Mesenchymal stem cell (in vitro differentiated cells and primary cell): Measurements from ENCODE around the gene FOXP1.
A peak's percentile ranks its signal among the peaks of the same experiment; 100 is the strongest.

Experiments used
- DNase-seq: peaks from one replicate; pipeline ENCODE4 v3.0.0-alpha.2; 2013
- H2AFZ ChIP-seq: one replicate; pipeline ENCODE4 v1.6.1; 2013; ENCODE audit warnings: low read depth, mild to moderate bottlenecking, control low read depth, inconsistent platforms, low read length, moderate library complexity
- H2AK5ac ChIP-seq: 2 replicates; pipeline ENCODE4 v1.6.1; 2013; ENCODE audit warnings: low read length, moderate library complexity, mild to moderate bottlenecking, inconsistent platforms; ENCODE audit not compliant: severe bottlenecking
- H2BK120ac ChIP-seq: one replicate; pipeline ENCODE4 v1.6.1; 2013; ENCODE audit warnings: low read depth, mild to moderate bottlenecking, inconsistent platforms, low read length, moderate library complexity
- H2BK12ac ChIP-seq, 2 experiments: one replicate each; pipeline ENCODE4 v1.6.1; 2013; ENCODE audit warnings: inconsistent platforms in 2 of 2, low read length in 2 of 2, mild to moderate bottlenecking in 2 of 2, moderate library complexity in 2 of 2, control low read depth in 1 of 2
- H2BK15ac ChIP-seq: one replicate; pipeline ENCODE4 v1.6.1; 2013; ENCODE audit warnings: mild to moderate bottlenecking, low read depth, inconsistent platforms; ENCODE audit not compliant: poor library complexity, severe bottlenecking
- H2BK5ac ChIP-seq: 2 replicates; pipeline ENCODE4 v1.6.1; 2013; ENCODE audit warnings: low read depth, mild to moderate bottlenecking, low read length, control low read depth, inconsistent platforms; ENCODE audit not compliant: poor library complexity, severe bottlenecking
- H3K14ac ChIP-seq, 2 experiments: one replicate each; pipeline ENCODE4 v1.6.1; 2013; ENCODE audit warnings: inconsistent platforms in 2 of 2, low read length in 2 of 2, control low read depth in 1 of 2, mild to moderate bottlenecking in 1 of 2, moderate library complexity in 1 of 2
- H3K18ac ChIP-seq, 2 experiments: one replicate each; pipeline ENCODE4 v1.6.1; 2013; ENCODE audit warnings: inconsistent platforms in 2 of 2, low read length in 2 of 2, control low read depth in 1 of 2, low read depth in 1 of 2, mild to moderate bottlenecking in 1 of 2
- H3K23ac ChIP-seq, 2 experiments: one replicate each; pipeline ENCODE4 v1.6.1; 2013; ENCODE audit warnings: inconsistent platforms in 2 of 2, low read length in 2 of 2, mild to moderate bottlenecking in 2 of 2, moderate library complexity in 2 of 2, control low read depth in 1 of 2
- H3K27ac ChIP-seq: 2 replicates; pipeline ENCODE4 v1.5.1; 2013; ENCODE audit warnings: mild to moderate bottlenecking, moderate library complexity, low read length, control low read depth, inconsistent platforms; ENCODE audit not compliant: poor library complexity, severe bottlenecking
- H3K27me3 ChIP-seq, 2 experiments: 2 replicates each; pipeline versions ENCODE4 v1.6.1 to v1.7.0; 2013; ENCODE audit warnings: low read length in 2 of 2, mild to moderate bottlenecking in 2 of 2, moderate library complexity in 2 of 2, control low read depth in 1 of 2, inconsistent platforms in 1 of 2; ENCODE audit not compliant: control insufficient read depth in 1 of 2, insufficient read depth in 1 of 2
- H3K36me3 ChIP-seq, 2 experiments: 2 replicates each; pipeline versions ENCODE4 v1.6.1 to v1.7.0; 2013; ENCODE audit warnings: low read length in 2 of 2, control low read depth in 1 of 2, inconsistent platforms in 1 of 2, low read depth in 1 of 2, mild to moderate bottlenecking in 1 of 2; ENCODE audit not compliant: insufficient read depth in 2 of 2, control insufficient read depth in 1 of 2
- H3K4ac ChIP-seq, 2 experiments: one replicate each; pipeline ENCODE4 v1.6.1; 2013; ENCODE audit warnings: inconsistent platforms in 2 of 2, low read length in 2 of 2, mild to moderate bottlenecking in 2 of 2, moderate library complexity in 2 of 2, control low read depth in 1 of 2, low read depth in 1 of 2
- H3K4me1 ChIP-seq: 2 replicates; pipeline ENCODE4 v1.6.1; 2013; ENCODE audit warnings: low read depth, low read length, control low read depth; ENCODE audit not compliant: control insufficient read depth, insufficient read depth
- H3K4me2 ChIP-seq: 2 replicates; pipeline ENCODE4 v1.6.1; 2013; ENCODE audit warnings: low read length, mild to moderate bottlenecking, inconsistent platforms; ENCODE audit not compliant: poor library complexity, severe bottlenecking
- H3K4me3 ChIP-seq, 2 experiments: 2 replicates each; pipeline versions ENCODE4 v1.5.1 to v1.7.0; 2013; ENCODE audit warnings: low read length in 2 of 2, mild to moderate bottlenecking in 2 of 2, control low read depth in 1 of 2, low read depth in 1 of 2; ENCODE audit not compliant: insufficient read depth in 1 of 2
- H3K79me1 ChIP-seq: replicated peaks from 2 replicates; pipeline ENCODE4 v1.6.1; 2013; ENCODE audit warnings: mild to moderate bottlenecking, control low read depth, low read length, inconsistent platforms; ENCODE audit not compliant: poor library complexity, severe bottlenecking
- H3K9ac ChIP-seq: 2 replicates; pipeline ENCODE4 v1.7.0; 2013; ENCODE audit warnings: mild to moderate bottlenecking, low read length, moderate library complexity
- H3K9me3 ChIP-seq: 2 replicates; pipeline ENCODE4 v1.7.0; 2013; ENCODE audit warnings: mild to moderate bottlenecking, low read length; ENCODE audit not compliant: control insufficient read depth
- H4K8ac ChIP-seq: one replicate; pipeline ENCODE4 v1.6.1; 2013; ENCODE audit warnings: inconsistent platforms, mild to moderate bottlenecking, low read length, moderate library complexity
- H4K91ac ChIP-seq: one replicate; pipeline ENCODE4 v1.6.1; 2013; ENCODE audit warnings: mild to moderate bottlenecking, low read length, inconsistent platforms
- WGBS: methylation state at CpG from one replicate; pipeline ENCODE4 v1.1.7; 2013; ENCODE audit warnings: mixed read lengths; 5-methylcytosine and 5-hydroxymethylcytosine counted together

Gene FOXP1

GRCh38 chr3:71066849-71067261, 516.7 kb downstream of the FOXP1 start:
- Histone ChIP-seq H3K9me3 (no peaks in the 10 kb centered on the region), H3K27ac (no peak overlapping the region), H3K23ac (no peak overlapping the region), H3K4me2 (peak overlapping the region; percentile 35), H3K4me3 (no peak overlapping the region), H3K18ac (no peak overlapping the region), H2BK5ac (no peak overlapping the region), H3K79me1 (peaks cover 6% of the 10 kb centered on the region), H2BK15ac (no peak overlapping the region), H3K36me3 (no peaks in the 10 kb centered on the region), H3K14ac (no peak overlapping the region), H4K91ac (no peak overlapping the region), H2BK120ac (no peak overlapping the region), H4K8ac (no peak overlapping the region), H2AK5ac (no peak overlapping the region), H3K9ac (peak overlapping the region; percentile 96), H2BK12ac (peak overlapping the region in 1 of 2 experiments; percentile 33), H3K4ac (no peak overlapping the region), H3K27me3 (no peaks in the 10 kb centered on the region), H3K4me1 (peaks cover 11% of the 10 kb centered on the region), H2AFZ (no peak overlapping the region)
- peak; percentile 82 for DNase-seq
- 10% methylated on average over 2 of the region's 3 CpGs for WGBS

GRCh38 chr3:71066356-71066755, 517.2 kb downstream of the FOXP1 start:
- Histone ChIP-seq H3K4me2 (no peak overlapping the region), H3K4me3 (peak overlapping the region in 1 of 2 experiments; percentile 84), H3K18ac (no peak overlapping the region), H3K36me3 (no peaks in the 10 kb centered on the region), H3K79me1 (peaks cover 6% of the 10 kb centered on the region), H2AK5ac (peak overlapping the region; percentile 60), H2BK120ac (no peak overlapping the region), H3K27ac (peak overlapping the region; percentile 30), H4K8ac (no peak overlapping the region), H3K4ac (no peak overlapping the region), H3K9ac (peak overlapping the region; percentile 96), H2BK15ac (no peak overlapping the region), H2BK5ac (no peak overlapping the region), H3K23ac (no peak overlapping the region), H3K4me1 (peaks cover 11% of the 10 kb centered on the region), H3K9me3 (no peaks in the 10 kb centered on the region), H2AFZ (no peak overlapping the region), H3K27me3 (no peaks in the 10 kb centered on the region), H4K91ac (no peak overlapping the region), H2BK12ac (no peak overlapping the region), H3K14ac (no peak overlapping the region)
- no peak for DNase-seq
- WGBS = 7% methylated on average over 5 of the region's 6 CpGs

GRCh38 chr3:71065764-71066013, 517.8 kb downstream of the FOXP1 start:
- Histone ChIP-seq H3K9ac (peak overlapping the region; percentile 96), H3K79me1 (peaks cover 6% of the 10 kb centered on the region), H3K14ac (no peak overlapping the region), H3K4ac (no peak overlapping the region), H3K23ac (no peak overlapping the region), H2BK5ac (no peak overlapping the region), H4K91ac (no peak overlapping the region), H3K4me2 (peak overlapping the region; percentile 91), H3K36me3 (no peaks in the 10 kb centered on the region), H2BK120ac (no peak overlapping the region), H2BK15ac (no peak overlapping the region), H4K8ac (no peak overlapping the region), H3K4me1 (peaks cover 11% of the 10 kb centered on the region), H2AK5ac (no peak overlapping the region), H3K9me3 (no peaks in the 10 kb centered on the region), H3K18ac (no peak overlapping the region), H3K27me3 (no peaks in the 10 kb centered on the region), H3K27ac (no peak overlapping the region), H3K4me3 (peak overlapping the region in 1 of 2 experiments; percentile 84), H2AFZ (no peak overlapping the region), H2BK12ac (no peak overlapping the region)
- 0% methylated on average over 4 of the region's 4 CpGs for WGBS
- DNase-seq = no peak

- under 1% methylated on average over 76 of the region's 85 CpGs for WGBS
- peak overlapping the region in 1 of 2 experiments; percentile 18 for H3K14ac ChIP-seq
- H3K9me3 ChIP-seq = no peaks in the 10 kb centered on the region
- peak overlapping the region; percentile 18 to 57 for H2BK12ac ChIP-seq
- peak overlapping the region in 1 of 2 experiments; percentile 23 for H3K23ac ChIP-seq
- peak overlapping the region; percentile 68 to 84 for H3K4me3 ChIP-seq
- H2BK5ac ChIP-seq = peak overlapping the region; percentile 53
- peak overlapping the region; percentile 96 for H3K9ac ChIP-seq
- H3K18ac ChIP-seq = peak overlapping the region; percentile 54 to 69
- peak overlapping the region; percentile 73 for H2AFZ ChIP-seq
- H3K79me1 ChIP-seq = peaks cover 4% of the 10 kb centered on the region
- H4K8ac ChIP-seq = peak overlapping the region; percentile 27
- H2AK5ac ChIP-seq = no peak overlapping the region
- peak overlapping the region in 1 of 2 experiments; percentile 47 for H3K4ac ChIP-seq
- peak overlapping the region; percentile 96 for H2BK15ac ChIP-seq
- no peaks in the 10 kb centered on the region for H3K27me3 ChIP-seq
- H3K36me3 ChIP-seq = no peaks in the 10 kb centered on the region
- H4K91ac ChIP-seq = peak overlapping the region; percentile 43
- H3K4me1 ChIP-seq = peaks cover 8% of the 10 kb centered on the region
- H3K27ac ChIP-seq = peak overlapping the region; percentile 79
- peak overlapping the region; percentile 91 for H3K4me2 ChIP-seq
- H2BK120ac ChIP-seq = peak overlapping the region; percentile 82
- DNase-seq = peak; percentile 72
These were observed 518.4 kb downstream of the FOXP1 start for GRCh38 chr3:71064956-71065763.
